ENCODE measurements around the gene ZFHX3.

ZFHX3 gene

GRCh38 chr16:72927199-72928089 lies 120.5 kb downstream of the ZFHX3 start:
- DNase-seq (ENCODE audit: low read depth): no peak

- no peak for DNase-seq (ENCODE audit: low read depth)
Observed at GRCh38 chr16:72926177-72927070, 121.5 kb downstream of the ZFHX3 start.

GRCh38 chr16:72925631-72925979 lies 122.3 kb downstream of the ZFHX3 start:
- no peak for DNase-seq (ENCODE audit: low read depth)

- no peak for DNase-seq (ENCODE audit: low read depth)
Observed at GRCh38 chr16:72924927-72925630, 122.8 kb downstream of the ZFHX3 start.

DNA sequence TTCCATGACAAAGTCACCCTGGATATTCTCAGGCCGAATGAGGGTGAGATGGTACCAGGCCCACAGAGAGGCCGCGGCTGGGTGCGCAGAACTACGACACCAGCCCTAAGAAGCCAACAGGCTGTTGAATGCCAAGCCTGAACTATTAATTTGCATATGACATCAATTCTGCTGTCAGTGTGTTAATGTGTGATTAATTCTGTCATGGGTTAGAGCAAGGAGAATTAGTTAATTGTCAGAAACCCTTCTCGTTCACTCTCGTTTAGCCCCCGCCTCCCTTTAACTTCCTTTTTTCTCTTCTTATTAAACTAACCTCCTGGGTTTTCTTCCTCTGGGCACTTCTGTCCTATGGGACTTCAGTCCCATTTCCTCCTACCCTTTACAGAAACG lies 123.4 kb downstream of the ZFHX3 start:
- DNase-seq (ENCODE audit: low read depth): no peak

DNA sequence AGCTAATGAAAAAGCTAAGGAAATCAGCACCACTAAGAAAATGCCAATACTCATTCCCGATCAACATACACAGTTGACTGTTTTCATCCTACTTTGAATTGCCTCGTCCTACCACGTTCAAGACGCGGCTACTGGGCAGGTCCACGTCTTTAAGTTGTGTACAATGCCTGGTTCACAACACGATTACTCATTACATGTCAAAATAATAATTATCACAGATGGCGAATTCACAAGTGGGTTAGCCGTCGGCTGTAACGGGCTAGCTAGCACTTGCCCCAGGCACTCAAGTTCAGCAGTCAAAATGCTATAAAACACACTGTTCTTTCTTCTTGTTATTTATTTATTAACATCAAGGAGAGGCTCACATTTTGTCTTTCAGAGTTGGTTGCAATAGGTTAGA lies 124.2 kb downstream of the ZFHX3 start:
- DNase-seq (ENCODE audit: low read depth): no peak

DNA sequence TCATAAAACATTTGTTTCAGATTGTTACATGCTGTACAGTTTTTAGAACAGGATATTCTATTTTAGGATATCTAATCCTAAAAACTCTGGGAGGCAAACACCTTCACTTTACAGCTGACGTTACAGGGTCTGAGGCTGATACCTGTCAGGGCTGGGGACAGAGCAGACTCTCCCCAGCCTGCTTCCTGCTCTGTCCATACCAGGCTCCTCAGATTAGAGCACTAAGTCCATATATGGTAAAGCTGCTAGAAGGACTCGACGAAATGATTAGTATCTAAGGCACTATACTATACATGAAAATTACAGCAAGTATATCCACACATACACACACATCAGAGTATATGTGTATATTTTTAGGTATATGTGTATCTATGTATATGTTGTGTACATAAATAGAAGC lies 125.2 kb downstream of the ZFHX3 start:
- no peak for DNase-seq (ENCODE audit: low read depth)

DNA sequence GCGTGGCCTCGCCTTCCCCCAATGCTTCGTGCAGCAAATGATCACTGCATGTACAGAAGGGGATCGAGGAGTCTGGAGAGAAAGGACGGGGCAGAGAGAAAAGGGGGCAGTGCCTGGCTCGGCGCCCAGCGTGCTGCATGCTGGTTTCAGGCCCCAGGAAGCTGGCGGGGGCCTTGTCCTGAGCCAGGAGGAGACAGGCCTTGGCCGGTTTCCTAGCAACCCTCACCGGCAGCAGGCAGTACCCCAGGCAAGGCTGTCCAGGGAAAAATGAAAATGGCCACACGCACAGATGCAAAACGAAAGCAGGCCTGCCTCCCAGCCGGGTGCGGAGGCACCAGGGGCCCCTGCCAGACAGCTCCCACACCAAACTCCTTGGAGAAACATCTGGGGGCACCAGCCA lies 126.3 kb downstream of the ZFHX3 start:
- DNase-seq (ENCODE audit: low read depth): no peak

- DNase-seq (ENCODE audit: low read depth): peak; percentile 51
Observed at GRCh38 chr16:72921106-72921505, 126.8 kb downstream of the ZFHX3 start.

DNA sequence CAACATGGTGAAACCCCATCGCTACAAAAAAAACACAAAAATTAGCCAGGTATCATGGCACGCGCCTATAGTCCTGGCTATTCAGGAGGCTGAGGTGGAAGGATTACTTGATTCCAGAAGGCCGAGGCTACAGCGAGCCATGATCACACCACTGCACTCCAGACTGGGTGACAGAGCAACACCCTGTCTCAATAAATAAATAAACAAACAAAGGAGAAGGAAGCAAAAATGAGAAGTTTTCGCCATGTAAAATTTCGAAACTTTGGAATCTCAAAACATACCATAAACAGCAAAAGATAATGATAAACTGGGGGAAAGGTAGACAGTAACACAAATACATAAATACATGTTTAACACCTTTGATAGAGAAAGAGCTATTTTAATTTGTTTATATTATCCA lies 130.9 kb downstream of the ZFHX3 start:
- no peak for DNase-seq (ENCODE audit: low read depth)

- DNase-seq (ENCODE audit: low read depth): no peak
Observed at GRCh38 chr16:72915331-72915730, 132.6 kb downstream of the ZFHX3 start.

- DNase-seq (ENCODE audit: low read depth): no peak
Observed at GRCh38 chr16:72913551-72913950, 134.4 kb downstream of the ZFHX3 start.

DNA sequence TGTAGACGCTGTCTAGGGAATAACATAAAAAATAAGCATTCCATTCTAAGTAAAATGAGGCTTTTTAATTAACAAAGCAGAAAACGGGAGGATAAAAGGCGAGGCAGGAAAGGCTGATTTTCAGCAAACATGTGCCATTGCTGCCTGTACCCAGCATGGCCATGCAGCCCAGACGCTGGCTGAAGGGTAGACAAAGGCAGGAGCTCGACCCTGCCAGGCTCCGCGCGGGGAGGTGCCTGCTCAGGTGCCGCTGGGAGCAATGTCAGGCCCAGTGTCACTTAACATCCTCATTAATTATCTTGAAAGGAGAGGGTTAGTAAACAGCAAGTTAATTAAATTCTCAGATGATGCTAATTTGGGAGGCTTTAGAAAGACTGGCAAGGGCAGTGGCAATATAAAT lies 136.0 kb downstream of the ZFHX3 start:
- DNase-seq (ENCODE audit: low read depth): no peak

DNA sequence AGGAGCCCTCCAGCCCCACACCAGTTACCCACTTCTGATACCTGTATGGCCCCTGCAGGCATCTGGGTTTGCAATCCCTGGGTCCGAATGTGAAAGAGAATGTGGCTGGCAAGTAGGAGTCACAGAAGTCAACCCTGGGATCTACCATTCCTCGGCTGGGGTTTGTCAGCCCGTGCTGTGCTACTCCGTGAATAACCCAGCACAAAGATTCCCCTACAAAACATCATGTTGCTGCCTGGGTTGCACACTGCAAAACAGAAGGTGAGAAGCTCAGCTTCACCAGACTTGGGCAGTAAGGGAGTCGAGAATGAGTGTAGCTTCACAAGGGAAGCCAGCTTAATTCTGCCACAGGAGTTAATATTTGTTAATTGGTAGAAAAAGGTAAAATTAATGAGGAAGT lies 137.1 kb downstream of the ZFHX3 start:
- DNase-seq (ENCODE audit: low read depth): no peak

DNA sequence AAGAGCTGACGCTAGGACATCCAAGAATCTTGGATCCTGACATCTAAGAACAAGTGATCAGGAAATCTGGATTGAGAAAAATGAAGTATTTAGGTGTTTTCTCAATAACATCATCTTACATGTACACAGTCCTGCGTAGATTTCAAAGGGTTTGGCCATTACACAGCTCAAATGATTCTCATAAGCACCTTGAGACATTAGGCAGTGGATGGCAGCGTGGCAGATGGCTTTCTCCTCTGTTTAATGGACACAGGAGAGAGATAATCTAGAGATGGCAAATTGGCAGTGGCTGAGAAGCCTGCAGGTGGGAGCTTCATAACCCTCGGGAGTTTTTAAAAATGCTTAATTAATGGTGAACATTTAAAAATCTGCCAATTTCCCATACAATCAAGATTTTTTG lies 137.5 kb downstream of the ZFHX3 start:
- DNase-seq (ENCODE audit: low read depth): no peak

DNA sequence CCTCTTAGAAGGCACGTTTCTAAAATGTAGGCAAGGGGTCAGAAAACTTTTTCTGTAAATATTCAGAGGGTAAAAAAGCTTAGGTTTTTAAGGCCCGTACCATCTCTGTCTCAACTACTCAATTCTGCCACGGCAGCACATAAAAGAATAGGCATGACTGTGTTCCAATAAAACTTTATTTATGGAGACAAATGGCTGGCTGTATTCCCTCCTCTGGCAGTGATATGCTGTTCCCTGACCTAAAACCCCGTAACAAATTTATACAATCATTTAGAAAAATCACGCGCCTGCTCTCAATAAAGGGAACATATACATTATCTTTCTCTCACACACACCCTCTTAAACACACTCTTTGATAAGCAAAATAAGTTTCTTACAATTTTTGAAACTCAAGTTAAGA lies 138.7 kb downstream of the ZFHX3 start:
- no peak for DNase-seq (ENCODE audit: low read depth)

DNA sequence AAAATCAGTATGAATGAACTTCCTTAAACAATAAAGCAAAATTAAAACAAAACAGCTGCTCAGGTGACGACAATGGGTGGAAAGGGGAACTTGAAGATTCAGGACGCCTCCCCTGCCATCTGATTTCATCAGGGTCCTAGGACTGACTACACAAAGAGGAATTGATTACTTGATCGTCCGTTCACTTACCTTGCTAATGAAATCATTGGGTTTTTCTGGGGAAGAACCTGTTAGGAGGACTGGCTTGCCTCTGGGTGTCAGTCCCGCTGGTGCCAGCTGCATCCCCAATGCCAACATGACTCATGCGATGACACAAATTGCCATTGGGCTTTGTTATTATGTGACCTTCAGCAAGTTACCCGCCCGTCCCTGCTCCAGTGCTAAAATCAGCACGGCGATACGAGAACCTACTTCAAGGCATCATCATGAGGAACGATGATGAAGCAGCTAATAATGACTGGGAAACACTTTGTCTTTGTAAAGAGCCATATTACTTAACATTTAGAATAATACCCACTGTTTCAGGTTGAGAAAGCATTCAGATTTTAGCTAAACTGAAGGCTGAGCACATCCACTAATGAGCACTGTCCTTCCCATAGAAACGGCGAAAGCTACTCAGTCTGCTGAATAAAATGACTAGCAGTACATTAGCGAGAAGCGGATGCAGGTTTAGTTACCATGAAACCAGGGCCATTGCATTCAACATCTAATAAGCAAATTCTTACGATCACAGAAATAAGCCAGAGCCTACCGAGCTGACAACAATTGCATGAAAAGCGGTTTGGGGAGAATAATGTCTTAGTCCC lies 139.4 kb downstream of the ZFHX3 start:
- DNase-seq (ENCODE audit: low read depth): no peak

- DNase-seq (ENCODE audit: low read depth): no peak
Observed at GRCh38 chr16:72905581-72905980, 142.3 kb downstream of the ZFHX3 start.

- no peak for DNase-seq (ENCODE audit: low read depth)
Observed at GRCh38 chr16:72903176-72903575, 144.8 kb downstream of the ZFHX3 start.

GRCh38 chr16:72902206-72902605 lies 145.7 kb downstream of the ZFHX3 start:
- no peak for DNase-seq (ENCODE audit: low read depth)

GRCh38 chr16:72901000-72901627 lies 146.8 kb downstream of the ZFHX3 start:
- DNase-seq (ENCODE audit: low read depth): no peak

Measured in CMK (cell line).